NCI-H146 treated with DMSO at 0.1 percent for 48 hours (cell line): ENCODE data around the gene TM9SF4.

Experiments used
- DNase-seq: peaks from one replicate; lab custom pipeline; 2025; ENCODE audit not compliant: unreplicated experiment; lab: John Stamatoyannopoulos, UW

TM9SF4 gene

GRCh38 chr20:32205843-32206759 is 96.6 kb downstream of the TM9SF4 start:
- no peak for DNase-seq

- peak; percentile 28 for DNase-seq
These were observed 97.5 kb downstream of the TM9SF4 start for GRCh38 chr20:32206760-32207625.

GRCh38 chr20:32207626-32208498 is 98.3 kb downstream of the TM9SF4 start, which contains the start of the genes PLAGL2 and POFUT1:
TSS of gene PLAGL2 (minus strand) at chr20:32207743. CDS start at chr20:32202178, 5,565 bp downstream.
TSS of gene POFUT1 (plus strand) at chr20:32207880. CDS start at chr20:32207942, 62 bp downstream.
- peak; percentile 85 for DNase-seq

- DNase-seq = no peak
These were observed 99.1 kb downstream of the TM9SF4 start for GRCh38 chr20:32208499-32209154.

- no peak for DNase-seq
These were observed 100.5 kb downstream of the TM9SF4 start for GRCh38 chr20:32209850-32210605.

GRCh38 chr20:32213870-32214269 is 104.4 kb downstream of the TM9SF4 start:
- DNase-seq = no peak

GRCh38 chr20:32215147-32215546 is 105.6 kb downstream of the TM9SF4 start:
- no peak for DNase-seq

GRCh38 chr20:32215729-32216128 is 106.2 kb downstream of the TM9SF4 start:
- DNase-seq = no peak

- no peak for DNase-seq
These were observed 106.9 kb downstream of the TM9SF4 start for GRCh38 chr20:32216179-32217142.
